SK-N-SH (cell line): ENCODE results near the gene SEC14L5.

Experiments
- CTCF ChIP-seq: fragments of 200-600 bp; sonication (generic); IDR thresholded peaks from 2 replicates; pipeline ENCODE4 v1.6.1; 2017; ENCODE audit warnings: antibody characterized with exemption, mild to moderate bottlenecking, moderate library complexity
- GATA2 ChIP-seq: sonication (generic); formaldehyde crosslinking; IDR thresholded peaks from 2 replicates; pipeline ENCODE4 v1.5.0; 2020; ENCODE audit warnings: mild to moderate bottlenecking, missing genetic modification reagents
- TCF12 ChIP-seq: IDR thresholded peaks from 2 replicates; pipeline ENCODE4 v1.4.0; 2012
- ZBTB33 ChIP-seq: IDR thresholded peaks from 2 replicates; pipeline ENCODE4 v1.4.0; 2012; ENCODE audit warnings: low read depth, borderline replicate concordance

GRCh38 chr16:4910828-4911227 lies 47.3 kb upstream of the SEC14L5 start:
- no peak for TF ChIP-seq CTCF
- TF ChIP-seq GATA2 (CRISPR knock-in tag): no peak
- no peak for TF ChIP-seq TCF12
- TF ChIP-seq ZBTB33: no peak
